IMR-90 (cell line): ENCODE data around the gene SMARCA2. TPM values are rescaled to one million over a fixed set of nuclear protein-coding genes. Genes with fewer than 3 reads are reported as not detected.
A peak's percentile ranks its signal among the peaks of the same experiment; 100 is the strongest.

Experiments used
- ATAC-seq: fragments of 200-7000 bp; cut with Tn5 transposase; 2 replicates; pipeline ENCODE4 v1.9.1; 2020; ENCODE audit warnings: low read depth, mild to moderate bottlenecking, moderate library complexity
- BruUV-seq: library from RNA; stranded (reverse); fragments of 400-500 nt; replicated peaks from 2 replicates; lab custom pipeline; 2021; lab: Mats Ljungman, UMichigan
- CTCF ChIA-PET: fragments of 300-600 bp; formaldehyde crosslinking; extraction: SDS; loops from one replicate; lab custom pipeline; 2021; ENCODE audit warnings: antibody characterized with exemption; lab: Yijun Ruan, JAX
- POLR2A ChIA-PET: fragments of 300-600 bp; sonication (Branson Sonifier 250); formaldehyde crosslinking; loops from one replicate; lab custom pipeline; 2022; ENCODE audit warnings: antibody characterized with exemption; ENCODE audit not compliant: unreplicated experiment; lab: Charles Lee
- DNase-seq: peaks from one replicate; pipeline ENCODE4 v3.0.0; 2013
- H2AFZ ChIP-seq: replicated peaks from 2 replicates; pipeline ENCODE3; 2013; ENCODE audit warnings: low read length, mild to moderate bottlenecking; ENCODE audit not compliant: poor library complexity
- H2AK5ac ChIP-seq: 2 replicates; pipeline ENCODE4 v1.6.1; 2013; ENCODE audit warnings: low read depth, low read length, inconsistent platforms
- H2AK9ac ChIP-seq: replicated peaks from 2 replicates; pipeline ENCODE3; 2013; ENCODE audit warnings: mild to moderate bottlenecking, low read depth, low read length, moderate library complexity; ENCODE audit not compliant: poor library complexity
- H2BK120ac ChIP-seq: 2 replicates; pipeline ENCODE4 v1.6.1; 2013; ENCODE audit warnings: low read depth, low read length, inconsistent platforms
- H2BK15ac ChIP-seq: 3 replicates; pipeline ENCODE4 v1.6.1; 2013; ENCODE audit warnings: low read depth, low read length, inconsistent platforms
- H2BK20ac ChIP-seq: 2 replicates; pipeline ENCODE4 v1.6.1; 2013; ENCODE audit warnings: low read depth, mild to moderate bottlenecking, inconsistent platforms, low read length, moderate library complexity
- H2BK5ac ChIP-seq: 2 replicates; pipeline ENCODE4 v1.6.1; 2013; ENCODE audit warnings: mild to moderate bottlenecking, low read depth, low read length, inconsistent platforms; ENCODE audit not compliant: poor library complexity, severe bottlenecking
- H3K14ac ChIP-seq: replicated peaks from 2 replicates; pipeline ENCODE4 v1.6.1; 2013; ENCODE audit warnings: low read depth, low read length, inconsistent platforms
- H3K18ac ChIP-seq: 2 replicates; pipeline ENCODE4 v1.6.1; 2013; ENCODE audit warnings: low read depth, low read length, control low read depth
- H3K23ac ChIP-seq: 2 replicates; pipeline ENCODE4 v1.6.1; 2013; ENCODE audit warnings: low read depth, low read length, inconsistent platforms
- H3K27ac ChIP-seq: 2 replicates; pipeline ENCODE4 v1.5.1; 2013; ENCODE audit warnings: mild to moderate bottlenecking, control low read depth, low read length; ENCODE audit not compliant: insufficient read depth
- H3K27me3 ChIP-seq: 2 replicates; pipeline ENCODE4 v1.6.1; 2013; ENCODE audit warnings: low read length; ENCODE audit not compliant: control insufficient read depth, insufficient read depth
- H3K36me3 ChIP-seq: 2 replicates; pipeline ENCODE4 v1.6.1; 2013; ENCODE audit warnings: low read length, mixed read lengths; ENCODE audit not compliant: control insufficient read depth, insufficient read depth
- H3K4ac ChIP-seq: 2 replicates; pipeline ENCODE4 v1.6.1; 2013; ENCODE audit warnings: low read depth, low read length, inconsistent platforms
- H3K4me1 ChIP-seq: 2 replicates; pipeline ENCODE4 v1.6.1; 2013; ENCODE audit warnings: low read length, mixed read lengths; ENCODE audit not compliant: control insufficient read depth, insufficient read depth
- H3K4me2 ChIP-seq: 2 replicates; pipeline ENCODE4 v1.6.1; 2013; ENCODE audit warnings: low read depth, mild to moderate bottlenecking, control low read depth, low read length, moderate library complexity
- H3K4me3 ChIP-seq: 2 replicates; pipeline ENCODE4 v1.5.1; 2013; ENCODE audit warnings: low read depth, mild to moderate bottlenecking, control low read depth, low read length, moderate library complexity; ENCODE audit not compliant: insufficient read depth
- H3K56ac ChIP-seq: 2 replicates; pipeline ENCODE4 v1.6.1; 2013; ENCODE audit warnings: low read length, inconsistent platforms; ENCODE audit not compliant: insufficient read depth; ENCODE audit errors: extremely low read depth
- H3K79me1 ChIP-seq, 2 experiments: 2 replicates each; pipeline ENCODE4 v1.6.1; 2013; ENCODE audit warnings: low read length in 2 of 2, inconsistent platforms in 1 of 2, low read depth in 1 of 2
- H3K9ac ChIP-seq: 2 replicates; pipeline ENCODE4 v1.6.1; 2013; ENCODE audit warnings: low read depth, low read length, control low read depth
- H3K9me1 ChIP-seq: 2 replicates; pipeline ENCODE4 v1.6.1; 2013; ENCODE audit warnings: low read length, inconsistent platforms; ENCODE audit not compliant: insufficient read depth
- H3K9me3 ChIP-seq: 2 replicates; pipeline ENCODE4 v1.6.1; 2013; ENCODE audit warnings: low read length; ENCODE audit not compliant: control insufficient read depth, insufficient read depth
- H4K20me1 ChIP-seq: 2 replicates; pipeline ENCODE4 v1.6.1; 2013; ENCODE audit warnings: low read length, inconsistent platforms; ENCODE audit not compliant: insufficient read depth
- H4K5ac ChIP-seq: 2 replicates; pipeline ENCODE4 v1.6.1; 2013; ENCODE audit warnings: mild to moderate bottlenecking, low read depth, low read length, control low read depth
- H4K8ac ChIP-seq, 2 experiments: 2 replicates each; pipeline ENCODE4 v1.6.1; 2013; ENCODE audit warnings: low read depth in 2 of 2, low read length in 2 of 2, control low read depth in 1 of 2, inconsistent platforms in 1 of 2
- H4K91ac ChIP-seq: 2 replicates; pipeline ENCODE4 v1.6.1; 2013; ENCODE audit warnings: low read depth, low read length, inconsistent platforms; ENCODE audit not compliant: insufficient read depth
- CEBPB ChIP-seq: IDR thresholded peaks from 2 replicates; pipeline ENCODE4 v1.6.1; 2012; ENCODE audit warnings: low read depth, low read length, improper control_type of control experiment
- FOS ChIP-seq: fragments of 150-350 bp; IDR thresholded peaks from 2 replicates; pipeline ENCODE4 v1.6.1; 2016; ENCODE audit warnings: low read depth, low read length
- MAZ ChIP-seq: IDR thresholded peaks from 2 replicates; pipeline ENCODE4 v1.6.1; 2012; ENCODE audit warnings: low read depth, mild to moderate bottlenecking, low read length, improper control_type of control experiment, moderate library complexity, borderline replicate concordance
- MXI1 ChIP-seq: IDR thresholded peaks from 2 replicates; pipeline ENCODE4 v1.6.1; 2012; ENCODE audit warnings: low read depth, mild to moderate bottlenecking, low read length, moderate library complexity, borderline replicate concordance
- POLR2A ChIP-seq: IDR thresholded peaks from 2 replicates; pipeline ENCODE4 v1.6.1; 2012; ENCODE audit warnings: mild to moderate bottlenecking, low read depth, low read length
- RAD21 ChIP-seq: IDR thresholded peaks from 2 replicates; pipeline ENCODE4 v1.6.1; 2012; ENCODE audit warnings: low read length, improper control_type of control experiment
- SMC3 ChIP-seq: fragments of 150-350 bp; IDR thresholded peaks from 2 replicates; pipeline ENCODE4 v1.6.1; 2016; ENCODE audit warnings: low read depth, mild to moderate bottlenecking, antibody characterized with exemption, low read length, moderate library complexity
- WGBS, 2 experiments: methylation state at CpG; one replicate each; pipeline versions ENCODE4 v1.1.5 to v1.1.7; 2013; ENCODE audit warnings: missing lambda C conversion rate in 2 of 2; ENCODE audit not compliant: insufficient read length in 1 of 2; ENCODE audit errors: extremely low coverage in 2 of 2; 5-methylcytosine and 5-hydroxymethylcytosine counted together
- dilution Hi-C: fragments of 300-500 bp; cut with HindIII; formaldehyde crosslinking; loops from one replicate; pipeline ENCODE4 v1.14.3; 2018; ENCODE audit warnings: low sequenced_read_pairs; ENCODE audit not compliant: unreplicated experiment
- in situ Hi-C: fragments of 300-500 bp; cut with MboI; formaldehyde crosslinking; loops from 3 replicates; pipeline ENCODE4 v1.14.3; 2019; ENCODE audit warnings: low sequenced_read_pairs, inconsistent platforms, mixed read lengths
- intact Hi-C: fragments of 100-400 bp; cut with micrococcal nuclease; formaldehyde crosslinking; loops from 2 replicates; pipeline ENCODE4 v1.10.0; 2022
- polyA plus RNA-seq, 3 experiments: library from polyadenylated mRNA; depleted of rRNA; stranded (reverse); fragments of >200 nt; gene quantifications; 2 replicates each; pipeline ENCODE4 v1.2.3, GENCODE V29; 2012; ENCODE audit warnings: low replicate concordance in 1 of 3
- total RNA-seq: library from RNA; depleted of rRNA; stranded (reverse); fragments of >200 nt; gene quantifications from 2 replicates; pipeline ENCODE4 v1.2.3, GENCODE V29; 2012

The SMARCA2 gene
- total and polyA plus RNA-seq, 2 of the 4 experiments (the other 2 are of a cell fraction): 25.3 to 26.7 TPM

GRCh38 chr9:2023532-2023931 is 8.4 kb downstream of the SMARCA2 start:
- H3K9me3 ChIP-seq: no peaks in the 10 kb centered on the region
- no TSS peak for BruUV-seq
- POLR2A ChIA-PET: no interaction called here
- peaks cover 9% of the 10 kb centered on the region for H4K20me1 ChIP-seq
- H2AFZ ChIP-seq: no peak overlapping the region
- H3K27ac ChIP-seq: no peak overlapping the region
- no peak overlapping the region for H2BK20ac ChIP-seq
- TF ChIP-seq RAD21 (no peak), MXI1 (no peak), FOS (no peak), CEBPB (no peak), POLR2A (no peak), SMC3 (no peak), MAZ (no peak)
- in situ Hi-C loops: no loop called here
- H3K4me1 ChIP-seq: peaks cover 5% of the 10 kb centered on the region
- no peak overlapping the region for H2AK9ac ChIP-seq
- H3K56ac ChIP-seq: no peak overlapping the region
- intact Hi-C loops: no loop called here
- H2BK15ac ChIP-seq: no peak overlapping the region
- no peak overlapping the region for H3K4me2 ChIP-seq
- H3K23ac ChIP-seq: peak overlapping the region; percentile 11; the same call in 1 of the 2 replicates
- no peaks in the 10 kb centered on the region for H3K36me3 ChIP-seq
- peaks cover 48 to 56% of the 10 kb centered on the region in 2 experiments for H3K79me1 ChIP-seq
- H3K14ac ChIP-seq: no peak overlapping the region
- H4K8ac ChIP-seq: no peak overlapping the region
- H3K4me3 ChIP-seq: no peak overlapping the region
- H4K91ac ChIP-seq: no peak overlapping the region
- peak; percentile 17; the same call in 1 of the 2 replicates for ATAC-seq
- CTCF ChIA-PET: no interaction called here
- H3K9me1 ChIP-seq: 0 out of 2 replicates have a peak, but pooled peaks cover 5% of the 10 kb centered on the region
- H2AK5ac ChIP-seq: no peak overlapping the region
- no peak overlapping the region for H2BK5ac ChIP-seq
- H3K9ac ChIP-seq: no peak overlapping the region
- no peak overlapping the region for H3K18ac ChIP-seq
- no peak overlapping the region for H4K5ac ChIP-seq
- no peaks in the 10 kb centered on the region for H3K27me3 ChIP-seq
- no CpG with 5 or more reads among the region's 5 CpGs for WGBS, 2 experiments
- no peak overlapping the region for H3K4ac ChIP-seq
- dilution Hi-C loops: loop anchor here (25.0 kb wide), 1 partner anchor 89 kb away; no protein-coding TSS in a partner anchor
- no peak for DNase-seq
- no peak overlapping the region for H2BK120ac ChIP-seq
